ENCODE results near the gene CACNA1F. TPM values are rescaled to one million over a fixed set of nuclear protein-coding genes. Genes with fewer than 3 reads are reported as not detected.

CACNA1F gene
- total RNA-seq, 1 experiment from 2014 or later: 0.05 TPM

- peak overlapping the region; percentile 59 for H3K27ac Mint-ChIP-seq (ENCODE audit: unreplicated experiment)
- POLR2A ChIA-PET: interaction anchor here (0.6 kb wide), 1 partner anchor 645 kb away, joined by 3 read pairs; no protein-coding TSS in a partner anchor
- intact Hi-C loops (cut with micrococcal nuclease; ENCODE audit: unreplicated experiment): no loop called here
- CTCF ChIA-PET: no interaction called here
- H3K4me1 Mint-ChIP-seq (ENCODE audit: low read depth, unreplicated experiment): peaks cover 25% of the 10 kb centered on the region
- H3K36me3 Mint-ChIP-seq (ENCODE audit: insufficient read depth, unreplicated experiment): peaks cover 32% of the 10 kb centered on the region
- H3K4me1 ChIP-seq: peaks cover 12% of the 10 kb centered on the region; the same call in 1 of the 2 replicates
- DNase-seq: no peak
- no peaks in the 10 kb centered on the region for H3K27me3 ChIP-seq (replicated peaks; ENCODE audit: control insufficient read depth, insufficient read depth, low read length)
- H3K9me3 Mint-ChIP-seq (ENCODE audit: unreplicated experiment): no peaks in the 10 kb centered on the region
- no TSS peak for BruUV-seq (replicated peaks)
- peak overlapping the region; percentile 75 for H3K4me3 ChIP-seq (ENCODE audit: low read depth, low read length)
- no peak for TF ChIP-seq CTCF (IDR thresholded peaks at IDR 0.05; ENCODE audit: insufficient read depth in 1 of 2, low read depth in 1 of 2, low read length in 1 of 2, severe bottlenecking in 1 of 2, unreplicated experiment in 1 of 2)
- peak overlapping the region; percentile 96 for H3K4me3 Mint-ChIP-seq (ENCODE audit: unreplicated experiment)
- no peaks in the 10 kb centered on the region for H3K36me3 ChIP-seq (ENCODE audit: control insufficient read depth, insufficient read depth, low read length)
- H3K9me3 ChIP-seq: no peaks in the 10 kb centered on the region
- no peaks in the 10 kb centered on the region for H3K27me3 Mint-ChIP-seq (ENCODE audit: insufficient read depth, unreplicated experiment)
Measured at GRCh38 chrX:49270249-49270921, 37.2 kb upstream of the CACNA1F start.

GRCh38 chrX:49269767-49270248 lies 36.7 kb upstream of the CACNA1F start, which contains the start of gene PPP1R3F:
Gene PPP1R3F, plus strand, starts transcription at chrX:49269793. Its CDS starts 77 bp downstream, at chrX:49269870.
- peaks cover 32% of the 10 kb centered on the region for H3K36me3 Mint-ChIP-seq (ENCODE audit: insufficient read depth, unreplicated experiment)
- DNase-seq: no peak
- H3K27me3 ChIP-seq (replicated peaks; ENCODE audit: control insufficient read depth, insufficient read depth, low read length): no peaks in the 10 kb centered on the region
- no peaks in the 10 kb centered on the region for H3K9me3 Mint-ChIP-seq (ENCODE audit: unreplicated experiment)
- POLR2A ChIA-PET: interaction anchor here (0.6 to 2.0 kb wide), 4 partner anchors 20 to 542 kb away, joined by 3 to 43 read pairs (median 4); partner anchors contain the start of gene CCDC22
- intact Hi-C loops (cut with micrococcal nuclease; ENCODE audit: unreplicated experiment): loop anchor here (2.0 kb wide), 2 partner anchors 69 to 79 kb away; partner anchors contain the start of gene SYP
- peak within 1 kb of the TSS; percentile 75 for H3K4me3 ChIP-seq (ENCODE audit: low read depth, low read length)
- peak within 1 kb of the TSS; percentile 99 for H3K27ac Mint-ChIP-seq (ENCODE audit: unreplicated experiment)
- peaks cover 25% of the 10 kb centered on the region for H3K4me1 Mint-ChIP-seq (ENCODE audit: low read depth, unreplicated experiment)
- no peaks in the 10 kb centered on the region for H3K9me3 ChIP-seq
- BruUV-seq (replicated peaks): no TSS peak
- no peaks in the 10 kb centered on the region for H3K27me3 Mint-ChIP-seq (ENCODE audit: insufficient read depth, unreplicated experiment)
- TF ChIP-seq CTCF (IDR thresholded peaks at IDR 0.05; ENCODE audit: insufficient read depth in 1 of 2, low read depth in 1 of 2, low read length in 1 of 2, severe bottlenecking in 1 of 2, unreplicated experiment in 1 of 2): no peak
- CTCF ChIA-PET: interaction anchor here (1.0 kb wide), 1 partner anchor 267 kb away, joined by 3 read pairs; the partner anchor contains the start of gene GRIPAP1
- no peaks in the 10 kb centered on the region for H3K36me3 ChIP-seq (ENCODE audit: control insufficient read depth, insufficient read depth, low read length)
- H3K4me3 Mint-ChIP-seq (ENCODE audit: unreplicated experiment): peak within 1 kb of the TSS; percentile 96
- H3K4me1 ChIP-seq: peaks cover 12% of the 10 kb centered on the region; the same call in 1 of the 2 replicates

GRCh38 chrX:49269010-49269766 lies 36.0 kb upstream of the CACNA1F start:
- ChIA-PET POLR2A (interaction anchor here (0.5 to 2.0 kb wide), 8 partner anchors 13 to 656 kb away, joined by 3 to 43 read pairs (median 4); partner anchors contain the start of gene CCDC22), CTCF (interaction anchor here (1.0 to 1.3 kb wide), 4 partner anchors 77 to 267 kb away, joined by 3 to 10 read pairs (median 5); partner anchors contain the start of gene GRIPAP1)
- Mint-ChIP-seq H3K27ac (ENCODE audit: unreplicated experiment) (peak overlapping the region; percentile 99), H3K36me3 (ENCODE audit: insufficient read depth, unreplicated experiment) (peaks cover 26% of the 10 kb centered on the region), H3K27me3 (ENCODE audit: insufficient read depth, unreplicated experiment) (no peaks in the 10 kb centered on the region), H3K4me1 (ENCODE audit: low read depth, unreplicated experiment) (peaks cover 25% of the 10 kb centered on the region), H3K4me3 (ENCODE audit: unreplicated experiment) (peak overlapping the region; percentile 96), H3K9me3 (ENCODE audit: unreplicated experiment) (no peaks in the 10 kb centered on the region)
- H3K4me3 ChIP-seq (ENCODE audit: low read depth, low read length): peak overlapping the region; percentile 63
- DNase-seq: peak; percentile 94 to 97
- H3K27me3 ChIP-seq (replicated peaks; ENCODE audit: control insufficient read depth, insufficient read depth, low read length): no peaks in the 10 kb centered on the region
- no peak for TF ChIP-seq CTCF (IDR thresholded peaks at IDR 0.05; ENCODE audit: insufficient read depth in 1 of 2, low read depth in 1 of 2, low read length in 1 of 2, severe bottlenecking in 1 of 2, unreplicated experiment in 1 of 2)
- BruUV-seq (replicated peaks): no TSS peak
- H3K9me3 ChIP-seq: no peaks in the 10 kb centered on the region
- no peaks in the 10 kb centered on the region for H3K36me3 ChIP-seq (ENCODE audit: control insufficient read depth, insufficient read depth, low read length)
- intact Hi-C loops (cut with micrococcal nuclease; ENCODE audit: unreplicated experiment): loop anchor here (2.0 kb wide), 2 partner anchors 68 to 78 kb away; partner anchors contain the start of gene SYP
- H3K4me1 ChIP-seq: peaks cover 12% of the 10 kb centered on the region; the same call in 1 of the 2 replicates
